ENCODE results near the gene HIP1.

GRCh38 chr7:75578081-75578480 is 160.7 kb downstream of the HIP1 start:
- TF ChIP-seq MBD2 (IDR thresholded peaks at IDR 0.05; ENCODE audit: borderline replicate concordance, low read depth) (no peak), ZNF347 (CRISPR knock-in tag; IDR thresholded peaks at IDR 0.05; ENCODE audit: low read depth) (no peak), POLR2A (conservative IDR thresholded peaks at IDR 0.05) (no peak), HMGXB4 (CRISPR knock-in tag; IDR thresholded peaks at IDR 0.05) (no peak), ZNF263 (CRISPR knock-in tag; IDR thresholded peaks at IDR 0.05; ENCODE audit: borderline replicate concordance) (no peak), ZNF644 (tag; IDR thresholded peaks at IDR 0.05; ENCODE audit: low read depth) (no peak), PYGO2 (tag; IDR thresholded peaks at IDR 0.05) (no peak), LCOR (CRISPR knock-in tag; IDR thresholded peaks at IDR 0.05) (no peak), HDAC1 (IDR thresholded peaks at IDR 0.05) (no peak)
- TF ChIP-seq, protein P1, sequence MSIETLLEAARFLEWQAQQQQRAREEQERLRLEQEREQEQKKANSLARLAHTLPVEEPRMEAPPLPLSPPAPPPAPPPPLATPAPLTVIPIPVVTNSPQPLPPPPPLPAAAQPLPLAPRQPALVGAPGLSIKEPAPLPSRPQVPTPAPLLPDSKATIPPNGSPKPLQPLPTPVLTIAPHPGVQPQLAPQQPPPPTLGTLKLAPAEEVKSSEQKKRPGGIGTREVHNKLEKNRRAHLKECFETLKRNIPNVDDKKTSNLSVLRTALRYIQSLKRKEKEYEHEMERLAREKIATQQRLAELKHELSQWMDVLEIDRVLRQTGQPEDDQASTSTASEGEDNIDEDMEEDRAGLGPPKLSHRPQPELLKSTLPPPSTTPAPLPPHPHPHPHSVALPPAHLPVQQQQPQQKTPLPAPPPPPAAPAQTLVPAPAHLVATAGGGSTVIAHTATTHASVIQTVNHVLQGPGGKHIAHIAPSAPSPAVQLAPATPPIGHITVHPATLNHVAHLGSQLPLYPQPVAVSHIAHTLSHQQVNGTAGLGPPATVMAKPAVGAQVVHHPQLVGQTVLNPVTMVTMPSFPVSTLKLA (conservative IDR thresholded peaks at IDR 0.05), result no peak
- TF ChIP-seq, protein P2, sequence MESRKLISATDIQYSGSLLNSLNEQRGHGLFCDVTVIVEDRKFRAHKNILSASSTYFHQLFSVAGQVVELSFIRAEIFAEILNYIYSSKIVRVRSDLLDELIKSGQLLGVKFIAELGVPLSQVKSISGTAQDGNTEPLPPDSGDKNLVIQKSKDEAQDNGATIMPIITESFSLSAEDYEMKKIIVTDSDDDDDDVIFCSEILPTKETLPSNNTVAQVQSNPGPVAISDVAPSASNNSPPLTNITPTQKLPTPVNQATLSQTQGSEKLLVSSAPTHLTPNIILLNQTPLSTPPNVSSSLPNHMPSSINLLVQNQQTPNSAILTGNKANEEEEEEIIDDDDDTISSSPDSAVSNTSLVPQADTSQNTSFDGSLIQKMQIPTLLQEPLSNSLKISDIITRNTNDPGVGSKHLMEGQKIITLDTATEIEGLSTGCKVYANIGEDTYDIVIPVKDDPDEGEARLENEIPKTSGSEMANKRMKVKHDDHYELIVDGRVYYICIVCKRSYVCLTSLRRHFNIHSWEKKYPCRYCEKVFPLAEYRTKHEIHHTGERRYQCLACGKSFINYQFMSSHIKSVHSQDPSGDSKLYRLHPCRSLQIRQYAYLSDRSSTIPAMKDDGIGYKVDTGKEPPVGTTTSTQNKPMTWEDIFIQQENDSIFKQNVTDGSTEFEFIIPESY (CRISPR knock-in tag; IDR thresholded peaks at IDR 0.05), result no peak
